Measurements from ENCODE around the gene SOBP.

SOBP gene

GRCh38 chr6:107652526-107653182 lies 162.7 kb downstream of the SOBP start:
- Histone ChIP-seq H3K27me3 (ENCODE audit: low read depth, low read length) (no peaks in the 10 kb centered on the region), H3K79me2 (ENCODE audit: low read length) (no peaks in the 10 kb centered on the region), H3K4me3 (ENCODE audit: low read length) (no peak overlapping the region), H4K20me1 (ENCODE audit: insufficient read depth, low read length) (no peaks in the 10 kb centered on the region), H3K36me3 (replicated peaks; ENCODE audit: low read depth, low read length) (no peaks in the 10 kb centered on the region), H3K27ac (ENCODE audit: low read length) (no peak overlapping the region), H3K9ac (ENCODE audit: low read length) (no peak overlapping the region), H3K4me2 (ENCODE audit: low read length) (no peak overlapping the region), H3K4me1 (ENCODE audit: low read length) (peaks cover 28% of the 10 kb centered on the region), H2AFZ (ENCODE audit: low read depth, low read length) (no peak overlapping the region), H3K9me3 (ENCODE audit: insufficient read depth, low read length) (no peaks in the 10 kb centered on the region)
- no peak for TF ChIP-seq EZH2phosphoT487 (IDR thresholded peaks at IDR 0.05; ENCODE audit: low read depth)
- no peak for TF ChIP-seq CTCF (IDR thresholded peaks at IDR 0.05; ENCODE audit: low read depth, low read length)

GRCh38 chr6:107653183-107653580 lies 163.3 kb downstream of the SOBP start:
- Histone ChIP-seq H3K9ac (ENCODE audit: low read length) (no peak overlapping the region), H3K4me2 (ENCODE audit: low read length) (no peak overlapping the region), H3K4me1 (ENCODE audit: low read length) (peaks cover 32% of the 10 kb centered on the region)

GRCh38 chr6:107653861-107654394 lies 164.0 kb downstream of the SOBP start:
- Histone ChIP-seq H3K4me3 (ENCODE audit: low read length) (no peak overlapping the region), H3K9me3 (ENCODE audit: insufficient read depth, low read length) (no peaks in the 10 kb centered on the region), H3K4me1 (ENCODE audit: low read length) (peaks cover 39% of the 10 kb centered on the region), H3K27ac (ENCODE audit: low read length) (no peak overlapping the region), H3K4me2 (ENCODE audit: low read length) (no peak overlapping the region), H3K27me3 (ENCODE audit: low read depth, low read length) (no peaks in the 10 kb centered on the region), H2AFZ (ENCODE audit: low read depth, low read length) (no peak overlapping the region), H3K79me2 (ENCODE audit: low read length) (no peaks in the 10 kb centered on the region), H3K36me3 (replicated peaks; ENCODE audit: low read depth, low read length) (no peaks in the 10 kb centered on the region), H3K9ac (ENCODE audit: low read length) (no peak overlapping the region), H4K20me1 (ENCODE audit: insufficient read depth, low read length) (no peaks in the 10 kb centered on the region)
- no peak for TF ChIP-seq CTCF (IDR thresholded peaks at IDR 0.05; ENCODE audit: low read depth, low read length)
- TF ChIP-seq EZH2phosphoT487 (IDR thresholded peaks at IDR 0.05; ENCODE audit: low read depth): no peak

More at GRCh38 chr6:107653183-107653580, 163.3 kb downstream of the SOBP start:
- Histone ChIP-seq H3K79me2 (ENCODE audit: low read length) (no peaks in the 10 kb centered on the region), H3K9me3 (ENCODE audit: insufficient read depth, low read length) (no peaks in the 10 kb centered on the region), H2AFZ (ENCODE audit: low read depth, low read length) (no peak overlapping the region), H3K4me3 (ENCODE audit: low read length) (no peak overlapping the region), H3K27me3 (ENCODE audit: low read depth, low read length) (no peaks in the 10 kb centered on the region), H3K36me3 (replicated peaks; ENCODE audit: low read depth, low read length) (no peaks in the 10 kb centered on the region), H3K27ac (ENCODE audit: low read length) (no peak overlapping the region), H4K20me1 (ENCODE audit: insufficient read depth, low read length) (no peaks in the 10 kb centered on the region)
- TF ChIP-seq CTCF (IDR thresholded peaks at IDR 0.05; ENCODE audit: low read depth, low read length): no peak
- TF ChIP-seq EZH2phosphoT487 (IDR thresholded peaks at IDR 0.05; ENCODE audit: low read depth): no peak

GRCh38 chr6:107654764-107655163 lies 164.8 kb downstream of the SOBP start:
- Histone ChIP-seq H3K36me3 (replicated peaks; ENCODE audit: low read depth, low read length) (no peaks in the 10 kb centered on the region), H3K4me1 (ENCODE audit: low read length) (peaks cover 46% of the 10 kb centered on the region), H3K27me3 (ENCODE audit: low read depth, low read length) (no peaks in the 10 kb centered on the region), H3K79me2 (ENCODE audit: low read length) (no peaks in the 10 kb centered on the region), H3K9me3 (ENCODE audit: insufficient read depth, low read length) (no peaks in the 10 kb centered on the region), H3K4me3 (ENCODE audit: low read length) (no peak overlapping the region), H2AFZ (ENCODE audit: low read depth, low read length) (no peak overlapping the region), H3K4me2 (ENCODE audit: low read length) (peak overlapping the region; percentile 34), H4K20me1 (ENCODE audit: insufficient read depth, low read length) (no peaks in the 10 kb centered on the region), H3K27ac (ENCODE audit: low read length) (no peak overlapping the region), H3K9ac (ENCODE audit: low read length) (no peak overlapping the region)
- no peak for TF ChIP-seq EZH2phosphoT487 (IDR thresholded peaks at IDR 0.05; ENCODE audit: low read depth)
- TF ChIP-seq CTCF (IDR thresholded peaks at IDR 0.05; ENCODE audit: low read depth, low read length): no peak
